ENCODE measurements around the gene MARCO.

DNA sequence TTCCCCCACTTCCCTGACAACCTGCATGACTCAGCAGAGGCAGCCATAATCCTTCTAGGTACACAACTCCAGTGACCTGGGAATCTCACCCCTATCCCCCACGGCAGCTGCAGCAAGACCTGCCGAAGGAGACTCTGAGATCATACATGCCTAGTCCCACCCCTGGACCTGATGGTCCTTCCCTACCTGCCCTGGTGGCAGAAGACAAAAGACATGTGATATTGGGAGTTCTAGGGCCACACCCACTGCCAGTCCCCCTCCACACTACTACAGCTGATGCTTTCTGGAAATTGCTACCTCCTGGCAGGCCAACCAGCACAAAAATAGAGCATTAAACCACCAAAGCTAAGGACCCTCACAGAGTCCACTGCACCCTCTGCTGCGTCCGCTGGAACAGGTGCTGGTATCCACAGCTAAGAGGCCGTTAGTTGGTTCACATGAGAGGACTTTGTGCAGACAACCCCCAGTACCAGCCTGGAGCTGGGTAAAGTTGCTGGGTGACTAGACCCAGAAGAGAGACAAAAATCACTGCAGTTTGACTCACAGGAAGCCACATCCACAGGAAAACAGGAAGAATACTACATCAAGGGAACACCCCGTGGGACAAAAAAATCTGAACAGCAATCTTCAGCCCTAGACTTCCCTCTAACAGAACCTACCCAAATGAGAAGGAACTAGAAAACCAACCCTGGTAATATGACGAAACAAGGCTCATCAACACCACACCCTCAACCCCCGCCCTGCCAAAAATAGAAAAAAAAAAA is 12.5 kb downstream of the MARCO start:
- no peak for TF ChIP-seq POLR2AphosphoS5 (IDR thresholded peaks at IDR 0.05)
- TF ChIP-seq, protein P1, sequence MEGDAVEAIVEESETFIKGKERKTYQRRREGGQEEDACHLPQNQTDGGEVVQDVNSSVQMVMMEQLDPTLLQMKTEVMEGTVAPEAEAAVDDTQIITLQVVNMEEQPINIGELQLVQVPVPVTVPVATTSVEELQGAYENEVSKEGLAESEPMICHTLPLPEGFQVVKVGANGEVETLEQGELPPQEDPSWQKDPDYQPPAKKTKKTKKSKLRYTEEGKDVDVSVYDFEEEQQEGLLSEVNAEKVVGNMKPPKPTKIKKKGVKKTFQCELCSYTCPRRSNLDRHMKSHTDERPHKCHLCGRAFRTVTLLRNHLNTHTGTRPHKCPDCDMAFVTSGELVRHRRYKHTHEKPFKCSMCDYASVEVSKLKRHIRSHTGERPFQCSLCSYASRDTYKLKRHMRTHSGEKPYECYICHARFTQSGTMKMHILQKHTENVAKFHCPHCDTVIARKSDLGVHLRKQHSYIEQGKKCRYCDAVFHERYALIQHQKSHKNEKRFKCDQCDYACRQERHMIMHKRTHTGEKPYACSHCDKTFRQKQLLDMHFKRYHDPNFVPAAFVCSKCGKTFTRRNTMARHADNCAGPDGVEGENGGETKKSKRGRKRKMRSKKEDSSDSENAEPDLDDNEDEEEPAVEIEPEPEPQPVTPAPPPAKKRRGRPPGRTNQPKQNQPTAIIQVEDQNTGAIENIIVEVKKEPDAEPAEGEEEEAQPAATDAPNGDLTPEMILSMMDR (IDR thresholded peaks at IDR 0.05), result no peak
- TF ChIP-seq POLR2A (IDR thresholded peaks at IDR 0.05), result no peak

All from stomach (tissue), 4 donors.